SU-DHL-6 (cell line): Measurements from ENCODE around the gene PCYT1B.
"Not testable (repeated sequence)": the region's sequence is repeated elsewhere in the genome, so short reads cannot be mapped to it uniquely, and the experiment has no call there.

Source experiments
- H2AFZ ChIP-seq: fragments of 200-600 bp; sonication (generic); 2 replicates; pipeline ENCODE4 v1.6.1; 2014; ENCODE audit warnings: low read depth, mild to moderate bottlenecking, moderate library complexity, mixed read lengths, antibody characterized with exemption, low read length; ENCODE audit not compliant: severe bottlenecking
- H3F3A ChIP-seq: fragments of 200-600 bp; shearing (Covaris generic); 2 replicates; pipeline ENCODE4 v1.6.0; 2016; ENCODE audit warnings: antibody characterized with exemption, mild to moderate bottlenecking; ENCODE audit not compliant: insufficient read depth
- H3K27ac ChIP-seq: fragments of 200-600 bp; sonication (generic); 2 replicates; pipeline ENCODE4 v1.5.1; 2016; ENCODE audit warnings: low read depth, mild to moderate bottlenecking, low read length, moderate library complexity, mixed read lengths
- H3K27me3 ChIP-seq: fragments of 200-600 bp; sonication (generic), shearing (Covaris generic); 2 replicates; pipeline ENCODE4 v1.6.0; 2014; ENCODE audit warnings: mild to moderate bottlenecking, low read length
- H3K36me3 ChIP-seq: fragments of 200-600 bp; sonication (generic); 2 replicates; pipeline ENCODE4 v1.6.1; 2014; ENCODE audit warnings: mild to moderate bottlenecking, low read length, mixed read lengths
- H3K4me2 ChIP-seq: fragments of 300-600, 200-600 bp; shearing (Covaris generic), sonication (generic); 2 replicates; pipeline ENCODE4 v1.6.0; 2014; ENCODE audit warnings: low read length, low read depth, mild to moderate bottlenecking; ENCODE audit not compliant: poor library complexity, severe bottlenecking
- H3K4me3 ChIP-seq: fragments of 200-600 bp; sonication (generic); 2 replicates; pipeline ENCODE4 v1.5.1; 2014; ENCODE audit warnings: antibody characterized with exemption, low read length, mild to moderate bottlenecking, mixed read lengths; ENCODE audit not compliant: insufficient read depth, poor library complexity, severe bottlenecking
- H3K79me2 ChIP-seq: fragments of 200-600 bp; sonication (generic); 2 replicates; pipeline ENCODE4 v1.6.1; 2014; ENCODE audit warnings: mild to moderate bottlenecking, low read length, moderate library complexity; ENCODE audit not compliant: insufficient read depth
- H3K9ac ChIP-seq: fragments of 200-600 bp; sonication (generic); 2 replicates; pipeline ENCODE4 v1.7.0; 2014; ENCODE audit warnings: mild to moderate bottlenecking, low read length
- H3K9me2 ChIP-seq: fragments of 200-600 bp; sonication (generic); replicated peaks from 2 replicates; pipeline ENCODE4 v1.6.1; 2014; ENCODE audit warnings: low read length; ENCODE audit not compliant: insufficient read depth
- H3K9me3 ChIP-seq: fragments of 200-600 bp; sonication (generic); 2 replicates; pipeline ENCODE4 v1.6.1; 2014; ENCODE audit warnings: low read length, mixed read lengths; ENCODE audit not compliant: insufficient read depth
- H4K20me1 ChIP-seq: fragments of 200-600 bp; sonication (generic); 2 replicates; pipeline ENCODE4 v1.6.1; 2014; ENCODE audit warnings: low read depth, mild to moderate bottlenecking, antibody characterized with exemption, low read length, moderate library complexity, mixed read lengths
- EZH2phosphoT487 ChIP-seq: fragments of 200-600 bp; sonication (generic), shearing (Covaris generic); conservative IDR thresholded peaks from 2 replicates; pipeline ENCODE4 v1.6.1; 2018; ENCODE audit warnings: mild to moderate bottlenecking, antibody characterized with exemption, low read length, moderate library complexity, mixed read lengths
- TF ChIP-seq, protein P1 (sequence below): fragments of 200-600 bp; sonication (generic); IDR thresholded peaks from one replicate; pipeline ENCODE4 v1.5.1; 2017; ENCODE audit warnings: antibody characterized with exemption, mild to moderate bottlenecking, low read length, moderate library complexity; ENCODE audit not compliant: insufficient read depth, poor library complexity, severe bottlenecking

PCYT1B gene

DNA sequence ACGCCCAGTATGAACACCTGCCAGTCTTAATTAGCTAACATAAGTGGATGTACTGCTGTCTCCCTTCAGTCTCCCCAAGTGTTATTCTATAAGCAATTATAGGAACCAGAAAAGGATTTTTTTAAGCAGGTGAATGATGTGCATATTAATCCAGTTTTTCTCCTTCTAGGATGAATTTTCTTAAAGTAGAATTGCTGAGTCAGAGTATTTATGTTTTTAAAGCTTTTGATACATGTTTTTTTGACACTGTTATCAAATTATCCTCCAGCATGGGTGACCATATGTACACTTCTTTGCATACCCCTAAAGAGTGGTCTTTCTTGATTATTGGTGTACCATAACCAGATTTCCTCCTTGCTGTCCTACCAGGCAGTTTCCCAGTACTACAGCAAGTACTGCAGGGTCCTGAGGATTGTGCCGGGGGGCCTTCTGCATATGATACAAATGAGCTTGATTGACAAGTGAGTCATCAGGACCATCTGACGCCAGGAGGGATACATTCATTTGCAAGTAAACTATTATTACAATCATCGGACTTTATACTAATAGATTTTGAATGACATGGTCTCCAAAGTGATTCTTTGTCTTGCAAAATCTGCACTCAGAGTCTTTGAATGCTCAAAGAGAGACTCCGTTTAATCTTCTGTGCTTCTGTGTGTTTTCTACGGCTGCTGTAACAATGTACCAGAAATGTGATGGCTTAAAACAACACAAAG is 10.7 kb upstream of the PCYT1B start:
- no peak overlapping the region for H3K4me2 ChIP-seq
- H3K27ac ChIP-seq, result no peak overlapping the region
- H3F3A ChIP-seq, result no peaks in the 10 kb centered on the region
- H3K9me3 ChIP-seq, result no peaks in the 10 kb centered on the region
- H4K20me1 ChIP-seq, result no peaks in the 10 kb centered on the region
- H3K36me3 ChIP-seq, result no peaks in the 10 kb centered on the region
- no peak for TF ChIP-seq EZH2phosphoT487
- TF ChIP-seq, protein P1, sequence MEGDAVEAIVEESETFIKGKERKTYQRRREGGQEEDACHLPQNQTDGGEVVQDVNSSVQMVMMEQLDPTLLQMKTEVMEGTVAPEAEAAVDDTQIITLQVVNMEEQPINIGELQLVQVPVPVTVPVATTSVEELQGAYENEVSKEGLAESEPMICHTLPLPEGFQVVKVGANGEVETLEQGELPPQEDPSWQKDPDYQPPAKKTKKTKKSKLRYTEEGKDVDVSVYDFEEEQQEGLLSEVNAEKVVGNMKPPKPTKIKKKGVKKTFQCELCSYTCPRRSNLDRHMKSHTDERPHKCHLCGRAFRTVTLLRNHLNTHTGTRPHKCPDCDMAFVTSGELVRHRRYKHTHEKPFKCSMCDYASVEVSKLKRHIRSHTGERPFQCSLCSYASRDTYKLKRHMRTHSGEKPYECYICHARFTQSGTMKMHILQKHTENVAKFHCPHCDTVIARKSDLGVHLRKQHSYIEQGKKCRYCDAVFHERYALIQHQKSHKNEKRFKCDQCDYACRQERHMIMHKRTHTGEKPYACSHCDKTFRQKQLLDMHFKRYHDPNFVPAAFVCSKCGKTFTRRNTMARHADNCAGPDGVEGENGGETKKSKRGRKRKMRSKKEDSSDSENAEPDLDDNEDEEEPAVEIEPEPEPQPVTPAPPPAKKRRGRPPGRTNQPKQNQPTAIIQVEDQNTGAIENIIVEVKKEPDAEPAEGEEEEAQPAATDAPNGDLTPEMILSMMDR, result no peak
- no peak overlapping the region for H2AFZ ChIP-seq
- H3K9me2 ChIP-seq, result no peaks in the 10 kb centered on the region
- no peaks in the 10 kb centered on the region for H3K27me3 ChIP-seq
- no peaks in the 10 kb centered on the region for H3K79me2 ChIP-seq
- no peak overlapping the region for H3K4me3 ChIP-seq
- no peak overlapping the region for H3K9ac ChIP-seq

DNA sequence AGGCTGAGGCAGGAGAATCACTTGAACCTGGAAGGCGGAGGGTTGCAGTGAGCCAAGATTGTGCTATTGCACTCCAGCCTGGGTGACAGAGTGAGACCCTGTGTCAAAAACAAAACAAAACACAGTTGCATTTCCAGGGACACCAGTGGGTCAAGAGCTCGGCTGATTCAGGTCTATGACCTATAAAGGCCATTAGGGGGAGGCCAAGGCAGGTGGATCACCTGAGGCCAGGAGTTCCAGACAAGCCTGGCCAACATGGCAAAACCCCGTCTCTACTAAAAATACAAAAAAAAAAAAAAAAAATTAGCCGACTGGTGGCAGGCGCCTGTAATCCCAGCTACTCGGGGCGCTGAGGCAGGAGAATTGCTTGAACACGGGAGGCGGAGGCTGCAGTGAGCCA is 8.5 kb upstream of the PCYT1B start:
- H3K79me2 ChIP-seq, H4K20me1 ChIP-seq, H3K9me2 ChIP-seq, H3K4me2 ChIP-seq, H3K9me3 ChIP-seq, H3K27ac ChIP-seq, H3K27me3 ChIP-seq, H3K36me3 ChIP-seq, H2AFZ ChIP-seq, H3K9ac ChIP-seq, H3K4me3 ChIP-seq, H3F3A ChIP-seq: not testable (repeated sequence)

DNA sequence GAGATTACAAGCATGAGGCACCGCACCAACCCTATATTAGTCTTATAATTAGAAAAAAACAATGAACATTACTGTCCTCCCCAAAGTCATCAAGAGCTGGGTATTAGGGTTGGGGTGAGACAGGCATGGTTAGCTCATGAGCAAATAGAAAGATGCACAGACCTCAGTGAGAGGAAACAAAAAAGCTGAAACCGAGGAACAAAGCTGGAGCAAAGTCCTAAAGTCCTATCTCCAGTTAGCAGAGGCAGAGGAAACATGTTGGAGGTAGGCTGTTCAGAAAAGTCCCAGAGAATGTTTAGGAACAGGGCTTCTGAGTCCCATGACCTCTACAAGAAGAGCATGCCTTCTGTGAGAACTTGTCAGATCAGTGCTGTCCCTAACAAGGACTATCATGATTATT is 4.6 kb upstream of the PCYT1B start:
- H3F3A ChIP-seq, result no peaks in the 10 kb centered on the region
- H3K36me3 ChIP-seq, result no peaks in the 10 kb centered on the region
- TF ChIP-seq, protein P1, result no peak
- TF ChIP-seq EZH2phosphoT487, result no peak
- no peaks in the 10 kb centered on the region for H4K20me1 ChIP-seq
- no peaks in the 10 kb centered on the region for H3K9me2 ChIP-seq
- H3K9me3 ChIP-seq, result no peaks in the 10 kb centered on the region
- no peak overlapping the region for H3K9ac ChIP-seq
- no peak overlapping the region for H3K4me2 ChIP-seq
- H3K79me2 ChIP-seq, result no peaks in the 10 kb centered on the region
- H3K4me3 ChIP-seq, result no peak overlapping the region
- no peaks in the 10 kb centered on the region for H3K27me3 ChIP-seq
- H3K27ac ChIP-seq, result no peak overlapping the region
- H2AFZ ChIP-seq, result no peak overlapping the region

DNA sequence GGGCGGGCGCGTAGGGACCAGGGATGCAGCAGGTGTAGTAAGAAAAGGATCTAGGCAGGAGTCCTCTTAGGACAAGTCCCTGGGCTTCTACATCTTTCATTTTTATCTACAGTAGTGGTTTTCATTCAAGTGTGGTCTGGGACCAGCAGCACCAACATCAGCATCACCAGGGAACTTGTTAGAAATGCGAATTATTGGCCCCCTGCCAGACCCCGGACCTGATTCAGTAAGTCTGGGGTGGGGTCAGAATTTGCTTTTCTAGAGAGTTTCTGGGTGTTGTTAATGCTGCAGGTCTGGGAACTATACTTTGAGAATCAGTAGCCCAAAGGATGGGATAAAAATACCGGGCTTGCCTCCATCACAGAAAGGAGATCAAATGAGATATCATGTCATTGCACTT is 1.3 kb upstream of the PCYT1B start:
- no peak overlapping the region for H3K27ac ChIP-seq
- H4K20me1 ChIP-seq, result no peaks in the 10 kb centered on the region
- no peaks in the 10 kb centered on the region for H3F3A ChIP-seq
- H3K27me3 ChIP-seq, result no peaks in the 10 kb centered on the region
- no peak overlapping the region for H3K4me3 ChIP-seq
- no peaks in the 10 kb centered on the region for H3K9me2 ChIP-seq
- no peak overlapping the region for H3K4me2 ChIP-seq
- H3K9me3 ChIP-seq, result no peaks in the 10 kb centered on the region
- H3K36me3 ChIP-seq, result no peaks in the 10 kb centered on the region
- TF ChIP-seq EZH2phosphoT487, result no peak
- TF ChIP-seq, protein P1, result no peak
- no peak overlapping the region for H3K9ac ChIP-seq
- no peak overlapping the region for H2AFZ ChIP-seq
- H3K79me2 ChIP-seq, result no peaks in the 10 kb centered on the region
